Endothelial cell of umbilical vein (primary cell): Measurements from ENCODE around the gene ANKRD13B. TPM values are rescaled to one million over a fixed set of nuclear protein-coding genes. Genes with fewer than 3 reads are reported as not detected.

ENCODE experiments used
- BruUV-seq: library from RNA; stranded (reverse); fragments of 400-500 nt; replicated peaks from 2 replicates; lab custom pipeline; 2021; lab: Mats Ljungman, UMichigan
- CTCF ChIA-PET: fragments of 300-600, 350-600 bp; sonication (Branson Sonifier 250); formaldehyde crosslinking; loops from one replicate; lab custom pipeline; 2021; ENCODE audit warnings: antibody characterized with exemption, inconsistent platforms; lab: Charles Lee
- POLR2A ChIA-PET: fragments of 300-600, 350-600 bp; sonication (Branson Sonifier 250); formaldehyde crosslinking; loops from one replicate; lab custom pipeline; 2021; ENCODE audit warnings: antibody characterized with exemption, inconsistent platforms; lab: Charles Lee
- DNase-seq: peaks from one replicate; pipeline ENCODE4 v3.0.0-alpha.2; 2011; ENCODE audit warnings: low read depth, low spot score
- FAIRE-seq: peaks from 2 replicates; lab custom pipeline; 2011; peaks lifted over from hg19 to GRCh38; lab: Jason Lieb, UNC
- H2AFZ ChIP-seq: 2 replicates; pipeline ENCODE4 v1.6.0; 2012; ENCODE audit warnings: low read depth, low read length, control low read depth, inconsistent platforms
- H3K27ac ChIP-seq: 2 replicates; pipeline ENCODE4 v1.5.1; 2011; ENCODE audit warnings: low read depth, mild to moderate bottlenecking, control low read depth, low read length, moderate library complexity; ENCODE audit not compliant: insufficient read depth
- H3K27me3 ChIP-seq, 2 experiments: 2 replicates each; pipeline versions ENCODE4 v1.6.0 to v1.6.1; 2011; ENCODE audit warnings: low read length in 2 of 2, mixed read lengths in 1 of 2; ENCODE audit not compliant: control insufficient read depth in 2 of 2, insufficient read depth in 2 of 2
- H3K36me3 ChIP-seq, 2 experiments: 2 replicates in 1 of 2; 3 replicates in 1 of 2; pipeline ENCODE4 v1.5.1; 2011; ENCODE audit warnings: low read length in 2 of 2, mild to moderate bottlenecking in 1 of 2, moderate library complexity in 1 of 2; ENCODE audit not compliant: control insufficient read depth in 2 of 2, insufficient read depth in 2 of 2; ENCODE audit errors: extremely low read depth in 1 of 2
- H3K4me1 ChIP-seq: 3 replicates; pipeline ENCODE4 v1.5.1; 2011; ENCODE audit warnings: mild to moderate bottlenecking, low read length; ENCODE audit not compliant: control insufficient read depth, insufficient read depth; ENCODE audit errors: extremely low read depth
- H3K4me2 ChIP-seq: 2 replicates; pipeline ENCODE4 v1.6.1; 2011; ENCODE audit warnings: low read length, control low read depth, mixed read lengths; ENCODE audit not compliant: insufficient read depth
- H3K4me3 ChIP-seq, 3 experiments: fragments of 200-600 bp in 1 of 3; sonication (generic), shearing (Covaris generic) in 1 of 3; replicated peaks in 1 of 3; 2 replicates each; pipeline ENCODE4 v1.5.1; 2011 to 2016; ENCODE audit warnings: control low read depth in 3 of 3, low read length in 3 of 3, mild to moderate bottlenecking in 2 of 3, inconsistent platforms in 1 of 3, low read depth in 1 of 3, moderate library complexity in 1 of 3; ENCODE audit not compliant: insufficient read depth in 1 of 3
- H3K79me2 ChIP-seq: 2 replicates; pipeline ENCODE4 v1.6.0; 2012; ENCODE audit warnings: low read length, inconsistent platforms; ENCODE audit not compliant: control insufficient read depth, insufficient read depth
- H3K9ac ChIP-seq: replicated peaks from 2 replicates; pipeline ENCODE3; 2011; ENCODE audit warnings: low read length, control low read depth; ENCODE audit not compliant: insufficient read depth; ENCODE audit errors: extremely low read depth
- H3K9me1 ChIP-seq: replicated peaks from 3 replicates; pipeline ENCODE4 v1.6.0; 2011; ENCODE audit warnings: mild to moderate bottlenecking, low read length; ENCODE audit not compliant: control insufficient read depth, insufficient read depth; ENCODE audit errors: extremely low read depth
- H3K9me3 ChIP-seq: replicated peaks from 2 replicates; pipeline ENCODE4 v1.5.1; 2012; ENCODE audit warnings: low read length, inconsistent platforms; ENCODE audit not compliant: control insufficient read depth, insufficient read depth
- H4K20me1 ChIP-seq: replicated peaks from 2 replicates; pipeline ENCODE3; 2011; ENCODE audit warnings: mild to moderate bottlenecking, low read length; ENCODE audit not compliant: control insufficient read depth, insufficient read depth; ENCODE audit errors: extremely low read depth
- CTCF ChIP-seq, 2 donors: IDR thresholded peaks; 1 replicate in 1 of 2; 2 replicates in 1 of 2; pipeline ENCODE4 v1.5.1; 2011; ENCODE audit warnings: low read length in 2 of 2, mild to moderate bottlenecking in 2 of 2, moderate library complexity in 2 of 2, control low read depth in 1 of 2, inconsistent platforms in 1 of 2, low read depth in 1 of 2; ENCODE audit not compliant: insufficient read depth in 1 of 2; ENCODE audit errors: extremely low read depth in 1 of 2
- EZH2 ChIP-seq: IDR thresholded peaks from 2 replicates; pipeline ENCODE4 v1.6.1; 2012; ENCODE audit warnings: borderline replicate concordance, low read depth, mild to moderate bottlenecking, moderate library complexity, low read length, inconsistent platforms; ENCODE audit not compliant: severe bottlenecking
- FOS ChIP-seq: IDR thresholded peaks from 2 replicates; pipeline ENCODE4 v1.6.1; 2011; ENCODE audit warnings: mild to moderate bottlenecking, low read length, moderate library complexity, borderline replicate concordance; ENCODE audit not compliant: insufficient read depth
- GATA2 ChIP-seq: IDR thresholded peaks from 2 replicates; pipeline ENCODE4 v1.7.0; 2011; ENCODE audit warnings: low read depth, mild to moderate bottlenecking, moderate library complexity, mixed read lengths, low read length; ENCODE audit not compliant: insufficient read length, insufficient read depth
- JUN ChIP-seq: IDR thresholded peaks from 2 replicates; pipeline ENCODE4 v1.6.1; 2011; ENCODE audit warnings: borderline replicate concordance, low read depth; ENCODE audit not compliant: insufficient read length, insufficient read depth
- MAX ChIP-seq: IDR thresholded peaks from 2 replicates; pipeline ENCODE4 v1.6.1; 2011; ENCODE audit not compliant: insufficient read depth, insufficient read length
- MYC ChIP-seq: IDR thresholded peaks from one replicate; pipeline ENCODE4 v1.6.1; 2011; ENCODE audit warnings: mild to moderate bottlenecking, low read depth, low read length
- POLR2A ChIP-seq: IDR thresholded peaks from 2 replicates; pipeline ENCODE4 v1.6.1; 2012; ENCODE audit warnings: low read depth, mild to moderate bottlenecking, control low read depth, low read length
- POLR2AphosphoS5 ChIP-seq: IDR thresholded peaks from 2 replicates; pipeline ENCODE4 v1.6.1; 2012; ENCODE audit warnings: low read depth, mild to moderate bottlenecking, control low read depth, low read length, moderate library complexity; ENCODE audit not compliant: insufficient read depth
- dilution Hi-C: fragments of 300-500 bp; cut with MboI; formaldehyde crosslinking; loops from one replicate; pipeline ENCODE4 v1.15.0; 2019; ENCODE audit warnings: low sequenced_read_pairs; ENCODE audit not compliant: extremely low pct_ligation_motif_present
- intact Hi-C: fragments of 100-400 bp; cut with micrococcal nuclease; formaldehyde crosslinking; loops from one replicate; pipeline ENCODE4 v1.10.0; 2022
- polyA plus RNA-seq, 4 experiments: library from polyadenylated mRNA; depleted of rRNA in 3 of 4; stranded (reverse) in 3 of 4; unstranded in 1 of 4; fragments of >200 nt; gene quantifications; 2 replicates each; pipeline versions ENCODE4 v1.2.1 to v1.2.3, GENCODE V29; 2011 to 2012; ENCODE audit warnings: missing spikeins in 1 of 4
- total RNA-seq: library from RNA; stranded (reverse); gene quantifications from 2 replicates; pipeline ENCODE4 v1.2.3, GENCODE V29; 2021

Gene ANKRD13B
- total and polyA plus RNA-seq, 2 donors (not counting 3 experiments of a cell fraction or from before 2014, with no cell fraction given), result 21.1 to 23.2 TPM

GRCh38 chr17:29581583-29582253 is 11.2 kb upstream of the ANKRD13B start:
- no TSS peak for BruUV-seq
- Histone ChIP-seq H3K9me3 (no peaks in the 10 kb centered on the region), H3K4me1 (peaks cover 30% of the 10 kb centered on the region), H3K9me1 (no peaks in the 10 kb centered on the region), H3K79me2 (peaks cover 53% of the 10 kb centered on the region), H3K36me3 (peaks cover 21 to 42% of the 10 kb centered on the region in 2 experiments), H3K4me3 (no peak overlapping the region), H3K27ac (no peak overlapping the region), H3K9ac (no peak overlapping the region), H4K20me1 (no peaks in the 10 kb centered on the region), H2AFZ (no peak overlapping the region), H3K4me2 (no peak overlapping the region), H3K27me3 (no peaks in the 10 kb centered on the region)
- intact Hi-C loops (no loop called here), dilution Hi-C loops (no loop called here)
- no peak for TF ChIP-seq FOS
- no peak for TF ChIP-seq EZH2
- TF ChIP-seq POLR2A, result no peak
- TF ChIP-seq CTCF (IDR thresholded peaks at IDR 0.05; ENCODE audit: extremely low read depth in 1 of 2, insufficient read depth in 1 of 2, low read depth in 1 of 2, low read length in 2 of 2), result no peak
- no peak for TF ChIP-seq JUN
- no peak for TF ChIP-seq GATA2
- TF ChIP-seq MAX, result no peak
- TF ChIP-seq POLR2AphosphoS5, result no peak
- TF ChIP-seq MYC, result no peak
- DNase-seq (no peak), FAIRE-seq (no peak)
- CTCF ChIA-PET, result interaction anchor here (0.8 to 9.4 kb wide), 11 partner anchors 9 to 512 kb away, joined by 3 to 152 read pairs (median 4); partner anchors contain the start of genes ABHD15 and ANKRD13B
- POLR2A ChIA-PET, result interaction anchor here (1.4 kb wide), 1 partner anchor 12 kb away, joined by 3 read pairs; no protein-coding TSS in a partner anchor
